ENCODE data around the gene RASAL2.
"Not testable (repeated sequence)": the region's sequence is repeated elsewhere in the genome, so short reads cannot be mapped to it uniquely, and the experiment has no call there.

Gene RASAL2

GRCh38 chr1:178161516-178161915 lies 67.6 kb downstream of the RASAL2 start:
- no peak for DNase-seq (ENCODE audit: low spot score)

GRCh38 chr1:178165196-178165595 lies 71.3 kb downstream of the RASAL2 start:
- DNase-seq (ENCODE audit: low spot score), result no peak

- DNase-seq (ENCODE audit: low spot score), result no peak
Measured at GRCh38 chr1:178166429-178167024, 72.6 kb downstream of the RASAL2 start.

- DNase-seq (ENCODE audit: low spot score), result peak; percentile 8
Measured at GRCh38 chr1:178168536-178168935, 74.6 kb downstream of the RASAL2 start.

- no peak for DNase-seq (ENCODE audit: low spot score)
Measured at GRCh38 chr1:178169649-178170048, 75.7 kb downstream of the RASAL2 start.

- DNase-seq (ENCODE audit: low spot score), result no peak
Measured at GRCh38 chr1:178172939-178173338, 79.0 kb downstream of the RASAL2 start.

- no peak for DNase-seq (ENCODE audit: low spot score)
Measured at GRCh38 chr1:178174539-178174938, 80.6 kb downstream of the RASAL2 start.

- no peak for DNase-seq (ENCODE audit: low spot score)
Measured at GRCh38 chr1:178180405-178180804, 86.5 kb downstream of the RASAL2 start.

- no peak for DNase-seq (ENCODE audit: low spot score)
Measured at GRCh38 chr1:178183796-178184195, 89.9 kb downstream of the RASAL2 start.

GRCh38 chr1:178188306-178188705 lies 94.4 kb downstream of the RASAL2 start:
- DNase-seq (ENCODE audit: low spot score), result no peak

- peak; percentile 46 for DNase-seq (ENCODE audit: low spot score)
Measured at GRCh38 chr1:178189814-178190213, 95.9 kb downstream of the RASAL2 start.

- DNase-seq (ENCODE audit: low spot score), result no peak
Measured at GRCh38 chr1:178190881-178191280, 97.0 kb downstream of the RASAL2 start.

GRCh38 chr1:178192686-178193085 lies 98.8 kb downstream of the RASAL2 start:
- no peak for DNase-seq (ENCODE audit: low spot score)

- DNase-seq (ENCODE audit: low spot score), result peak; percentile 4
Measured at GRCh38 chr1:178196631-178197030, 102.7 kb downstream of the RASAL2 start.

- not testable (repeated sequence) for DNase-seq (ENCODE audit: low spot score)
Measured at GRCh38 chr1:178202095-178202494, 108.2 kb downstream of the RASAL2 start.

GRCh38 chr1:178202546-178202945 lies 108.6 kb downstream of the RASAL2 start:
- DNase-seq (ENCODE audit: low spot score), result not testable (repeated sequence)

- not testable (repeated sequence) for DNase-seq (ENCODE audit: low spot score)
Measured at GRCh38 chr1:178208269-178208856, 114.5 kb downstream of the RASAL2 start.

- no peak for DNase-seq (ENCODE audit: low spot score)
Measured at GRCh38 chr1:178209935-178210334, 116.0 kb downstream of the RASAL2 start.

GRCh38 chr1:178218550-178218949 lies 124.6 kb downstream of the RASAL2 start:
- DNase-seq (ENCODE audit: low spot score), result no peak

GRCh38 chr1:178220094-178220493 lies 126.2 kb downstream of the RASAL2 start:
- DNase-seq (ENCODE audit: low spot score), result peak; percentile 66

- no peak for DNase-seq (ENCODE audit: low spot score)
Measured at GRCh38 chr1:178223289-178223688, 129.4 kb downstream of the RASAL2 start.

- DNase-seq (ENCODE audit: low spot score), result no peak
Measured at GRCh38 chr1:178224358-178224757, 130.5 kb downstream of the RASAL2 start.

- no peak for DNase-seq (ENCODE audit: low spot score)
Measured at GRCh38 chr1:178230881-178231409, 137.0 kb downstream of the RASAL2 start.

- DNase-seq (ENCODE audit: low spot score), result no peak
Measured at GRCh38 chr1:178232108-178232507, 138.2 kb downstream of the RASAL2 start.

All from RKO (cell line).